Pons (tissue), 1 donor: ENCODE results near the gene MPHOSPH6.
"Not testable (repeated sequence)": the region's sequence is repeated elsewhere in the genome, so short reads cannot be mapped to it uniquely, and the experiment has no call there.

ENCODE experiments used
- DNase-seq: peaks from one replicate; pipeline ENCODE4 v3.0.0-alpha.2; 2016; ENCODE audit warnings: low spot score

MPHOSPH6 gene

GRCh38 chr16:82175627-82176026 is 5.6 kb upstream of the MPHOSPH6 start:
- DNase-seq, result no peak

GRCh38 chr16:82167670-82168069 is 2.4 kb downstream of the MPHOSPH6 start:
- DNase-seq, result no peak

GRCh38 chr16:82160226-82160625 is 9.8 kb downstream of the MPHOSPH6 start:
- DNase-seq, result no peak

GRCh38 chr16:82157836-82158235 is 12.2 kb downstream of the MPHOSPH6 start:
- DNase-seq, result no peak

GRCh38 chr16:82157534-82157812 is 12.6 kb downstream of the MPHOSPH6 start:
- no peak for DNase-seq

GRCh38 chr16:82156761-82157533 is 13.1 kb downstream of the MPHOSPH6 start:
- no peak for DNase-seq

GRCh38 chr16:82152641-82153112 is 17.3 kb downstream of the MPHOSPH6 start:
- no peak for DNase-seq

GRCh38 chr16:82152196-82152595 is 17.8 kb downstream of the MPHOSPH6 start:
- DNase-seq, result no peak

- DNase-seq, result no peak
These were observed 19.5 kb downstream of the MPHOSPH6 start for GRCh38 chr16:82150549-82150948.

- DNase-seq, result no peak
These were observed 20.5 kb downstream of the MPHOSPH6 start for GRCh38 chr16:82149536-82149935.

- DNase-seq, result no peak
These were observed 22.5 kb downstream of the MPHOSPH6 start for GRCh38 chr16:82147546-82147945.

GRCh38 chr16:82146957-82147356 is 23.1 kb downstream of the MPHOSPH6 start:
- peak; percentile 97 for DNase-seq

GRCh38 chr16:82146556-82146955 is 23.5 kb downstream of the MPHOSPH6 start:
- no peak for DNase-seq

GRCh38 chr16:82139286-82139571 is 30.8 kb downstream of the MPHOSPH6 start:
- not testable (repeated sequence) for DNase-seq

- no peak for DNase-seq
These were observed 31.3 kb downstream of the MPHOSPH6 start for GRCh38 chr16:82138478-82139285.

GRCh38 chr16:82137822-82138167 is 32.2 kb downstream of the MPHOSPH6 start:
- DNase-seq, result no peak

GRCh38 chr16:82136956-82137821 is 32.8 kb downstream of the MPHOSPH6 start:
- DNase-seq, result no peak

GRCh38 chr16:82135844-82136243 is 34.2 kb downstream of the MPHOSPH6 start:
- no peak for DNase-seq

GRCh38 chr16:82134846-82135245 is 35.2 kb downstream of the MPHOSPH6 start:
- DNase-seq, result no peak

- DNase-seq, result no peak
These were observed 36.2 kb downstream of the MPHOSPH6 start for GRCh38 chr16:82133798-82134197.

- no peak for DNase-seq
These were observed 40.1 kb downstream of the MPHOSPH6 start for GRCh38 chr16:82129881-82130280.

GRCh38 chr16:82124651-82125050 is 45.4 kb downstream of the MPHOSPH6 start:
- no peak for DNase-seq

GRCh38 chr16:82119405-82119804 is 50.6 kb downstream of the MPHOSPH6 start:
- no peak for DNase-seq
